ENCODE measurements around the gene NEGR1. TPM values are rescaled to one million over a fixed set of nuclear protein-coding genes. Genes with fewer than 3 reads are reported as not detected.

NEGR1 gene
- polyA plus RNA-seq, 1 donor from 2014 or later: 47.4 TPM

GRCh38 chr1:72186733-72187307 lies 95.5 kb downstream of the NEGR1 start:
- Histone ChIP-seq H3K4me2 (ENCODE audit: low read length) (no peak overlapping the region), H3K36me3 (ENCODE audit: insufficient read depth, low read length) (no peaks in the 10 kb centered on the region), H3K79me2 (replicated peaks; ENCODE audit: insufficient read depth, low read length) (no peaks in the 10 kb centered on the region), H4K20me1 (ENCODE audit: insufficient read depth) (no peaks in the 10 kb centered on the region), H2AFZ (ENCODE audit: low read depth, low read length) (no peak overlapping the region), H3K9me2 (ENCODE audit: insufficient read depth, low read length) (no peaks in the 10 kb centered on the region), H3K27me3 (ENCODE audit: insufficient read depth, low read depth, low read length) (no peaks in the 10 kb centered on the region), H3K9me3 (ENCODE audit: low read length) (no peaks in the 10 kb centered on the region), H3K27ac (ENCODE audit: low read length) (no peak overlapping the region), H3F3A (ENCODE audit: insufficient read depth, low read length, poor library complexity, severe bottlenecking) (no peaks in the 10 kb centered on the region), H3K4me3 (ENCODE audit: low read length) (no peak overlapping the region), H3K9ac (ENCODE audit: low read length) (no peak overlapping the region)
- TF ChIP-seq POLR2AphosphoS5 (IDR thresholded peaks at IDR 0.05) (no peak), EZH2 (IDR thresholded peaks at IDR 0.05; ENCODE audit: borderline replicate concordance, insufficient read depth, low read length, poor library complexity, severe bottlenecking) (no peak), EP300 (conservative IDR thresholded peaks at IDR 0.05; ENCODE audit: poor library complexity, severe bottlenecking) (no peak), SMC3 (conservative IDR thresholded peaks at IDR 0.05; ENCODE audit: poor library complexity) (peak; percentile 60), TAF1 (IDR thresholded peaks at IDR 0.05; ENCODE audit: low read depth) (no peak), MXI1 (conservative IDR thresholded peaks at IDR 0.05; ENCODE audit: poor library complexity, severe bottlenecking) (no peak), REST (IDR thresholded peaks at IDR 0.05; ENCODE audit: borderline replicate concordance) (no peak), RAD21 (conservative IDR thresholded peaks at IDR 0.05) (peak; percentile 59), CTCF (IDR thresholded peaks at IDR 0.05; ENCODE audit: poor library complexity, severe bottlenecking) (peak; percentile 58)

GRCh38 chr1:72184099-72184701 lies 98.1 kb downstream of the NEGR1 start:
- H3K27me3 ChIP-seq (ENCODE audit: insufficient read depth, low read depth, low read length): no peaks in the 10 kb centered on the region
- no peak overlapping the region for H3K4me3 ChIP-seq (ENCODE audit: low read length)
- H4K20me1 ChIP-seq (ENCODE audit: insufficient read depth): no peaks in the 10 kb centered on the region
- no peak overlapping the region for H3K9ac ChIP-seq (ENCODE audit: low read length)
- H3K9me2 ChIP-seq (ENCODE audit: insufficient read depth, low read length): no peaks in the 10 kb centered on the region
- no peak overlapping the region for H2AFZ ChIP-seq (ENCODE audit: low read depth, low read length)
- no peaks in the 10 kb centered on the region for H3K9me3 ChIP-seq (ENCODE audit: low read length)
- TF ChIP-seq REST (IDR thresholded peaks at IDR 0.05; ENCODE audit: borderline replicate concordance) (no peak), TAF1 (IDR thresholded peaks at IDR 0.05; ENCODE audit: low read depth) (no peak), EP300 (conservative IDR thresholded peaks at IDR 0.05; ENCODE audit: poor library complexity, severe bottlenecking) (no peak), EZH2 (IDR thresholded peaks at IDR 0.05; ENCODE audit: borderline replicate concordance, insufficient read depth, low read length, poor library complexity, severe bottlenecking) (no peak), POLR2AphosphoS5 (IDR thresholded peaks at IDR 0.05) (no peak), RAD21 (conservative IDR thresholded peaks at IDR 0.05) (no peak), MXI1 (conservative IDR thresholded peaks at IDR 0.05; ENCODE audit: poor library complexity, severe bottlenecking) (no peak), CTCF (IDR thresholded peaks at IDR 0.05; ENCODE audit: poor library complexity, severe bottlenecking) (no peak), SMC3 (conservative IDR thresholded peaks at IDR 0.05; ENCODE audit: poor library complexity) (no peak)
- H3K27ac ChIP-seq (ENCODE audit: low read length): no peak overlapping the region
- H3K79me2 ChIP-seq (replicated peaks; ENCODE audit: insufficient read depth, low read length): no peaks in the 10 kb centered on the region
- H3F3A ChIP-seq (ENCODE audit: insufficient read depth, low read length, poor library complexity, severe bottlenecking): no peaks in the 10 kb centered on the region
- H3K4me2 ChIP-seq (ENCODE audit: low read length): no peak overlapping the region
- no peaks in the 10 kb centered on the region for H3K36me3 ChIP-seq (ENCODE audit: insufficient read depth, low read length)
